Putamen (tissue), 1 donor: ENCODE results near the gene HOXA7.

Source experiments
- DNase-seq: peaks from one replicate; pipeline ENCODE4 v3.0.0-alpha.2; 2016; ENCODE audit warnings: low spot score

HOXA7 gene

DNA sequence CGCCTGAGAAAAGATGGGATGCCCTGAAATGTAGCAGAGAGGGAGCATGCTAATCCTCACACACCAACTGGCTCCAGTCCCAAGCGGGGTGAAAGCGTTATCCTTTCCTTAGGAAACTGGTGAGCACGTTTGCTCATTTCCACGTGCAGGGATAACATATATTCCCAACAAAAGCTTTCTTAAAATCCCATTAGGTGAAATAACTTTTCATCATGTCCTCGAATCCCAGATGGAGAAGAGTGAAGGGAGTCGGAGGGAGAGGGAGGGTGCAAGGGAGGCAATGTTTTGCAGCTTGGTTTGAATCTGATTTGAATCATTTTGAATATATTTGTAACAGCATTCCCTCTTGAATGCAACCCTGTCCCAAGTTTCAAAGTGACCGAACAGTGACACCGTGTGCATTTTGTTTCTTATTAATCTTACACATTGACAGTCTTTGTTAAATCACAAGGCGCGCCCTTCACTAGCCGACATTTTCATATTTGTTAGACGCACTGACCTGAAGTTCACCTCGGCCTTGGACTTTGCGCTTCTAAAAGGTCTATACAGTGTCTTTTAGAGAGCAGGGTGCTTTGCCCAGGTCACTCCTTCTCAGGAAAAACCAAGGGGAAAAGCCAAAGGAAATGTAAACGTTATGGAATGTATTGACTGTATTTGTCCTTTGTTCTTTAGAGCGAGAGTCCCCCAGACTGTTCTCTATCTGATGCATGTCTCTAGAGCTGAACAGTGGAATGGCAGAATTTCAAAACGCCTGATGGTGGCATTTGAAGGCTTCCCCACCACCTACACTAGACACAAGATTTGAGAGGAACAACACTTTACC, 22.9 kb downstream of the HOXA7 start:
- DNase-seq: no peak

DNA sequence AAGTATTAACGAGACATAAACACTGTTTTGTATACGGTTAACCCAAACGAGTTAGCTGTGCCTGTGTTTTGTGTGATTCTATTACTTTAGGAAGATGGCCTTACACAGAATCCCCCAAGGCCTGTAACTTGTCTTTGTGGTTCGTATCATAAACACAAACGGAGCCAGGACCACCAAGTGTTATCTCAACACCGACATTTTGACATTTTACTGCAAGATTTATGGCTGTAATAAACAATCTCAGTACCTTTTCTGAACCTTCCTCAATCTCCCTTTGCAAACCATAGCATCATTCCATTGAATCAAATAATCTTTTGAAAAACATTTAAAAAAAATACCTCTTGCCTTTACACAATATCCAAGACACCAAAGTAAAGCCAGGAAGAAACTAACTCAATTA, 23.5 kb downstream of the HOXA7 start:
- no peak for DNase-seq

GRCh38 chr7:27132214-27132613, 24.3 kb downstream of the HOXA7 start:
- DNase-seq: no peak

DNA sequence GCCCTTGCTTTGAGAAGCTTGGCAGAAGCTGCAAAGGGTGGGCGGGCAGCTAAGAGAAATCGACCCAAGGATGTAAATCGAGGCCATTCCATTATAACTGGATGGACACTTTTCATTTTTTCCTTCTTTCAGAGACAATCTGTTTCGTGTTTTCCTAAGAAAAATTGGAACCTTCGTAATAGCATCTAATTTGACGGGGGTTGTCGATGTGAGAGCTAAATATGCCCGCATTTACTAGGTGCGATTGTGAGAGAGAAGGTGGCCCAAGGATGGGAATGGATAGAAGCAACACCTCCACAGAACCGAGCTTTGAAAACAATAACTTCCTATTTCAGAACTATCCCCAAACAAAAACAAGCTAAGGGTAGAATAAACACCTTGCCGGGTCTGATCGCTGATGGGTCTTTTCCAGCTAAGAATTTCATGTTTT, 25.1 kb downstream of the HOXA7 start:
- no peak for DNase-seq

DNA sequence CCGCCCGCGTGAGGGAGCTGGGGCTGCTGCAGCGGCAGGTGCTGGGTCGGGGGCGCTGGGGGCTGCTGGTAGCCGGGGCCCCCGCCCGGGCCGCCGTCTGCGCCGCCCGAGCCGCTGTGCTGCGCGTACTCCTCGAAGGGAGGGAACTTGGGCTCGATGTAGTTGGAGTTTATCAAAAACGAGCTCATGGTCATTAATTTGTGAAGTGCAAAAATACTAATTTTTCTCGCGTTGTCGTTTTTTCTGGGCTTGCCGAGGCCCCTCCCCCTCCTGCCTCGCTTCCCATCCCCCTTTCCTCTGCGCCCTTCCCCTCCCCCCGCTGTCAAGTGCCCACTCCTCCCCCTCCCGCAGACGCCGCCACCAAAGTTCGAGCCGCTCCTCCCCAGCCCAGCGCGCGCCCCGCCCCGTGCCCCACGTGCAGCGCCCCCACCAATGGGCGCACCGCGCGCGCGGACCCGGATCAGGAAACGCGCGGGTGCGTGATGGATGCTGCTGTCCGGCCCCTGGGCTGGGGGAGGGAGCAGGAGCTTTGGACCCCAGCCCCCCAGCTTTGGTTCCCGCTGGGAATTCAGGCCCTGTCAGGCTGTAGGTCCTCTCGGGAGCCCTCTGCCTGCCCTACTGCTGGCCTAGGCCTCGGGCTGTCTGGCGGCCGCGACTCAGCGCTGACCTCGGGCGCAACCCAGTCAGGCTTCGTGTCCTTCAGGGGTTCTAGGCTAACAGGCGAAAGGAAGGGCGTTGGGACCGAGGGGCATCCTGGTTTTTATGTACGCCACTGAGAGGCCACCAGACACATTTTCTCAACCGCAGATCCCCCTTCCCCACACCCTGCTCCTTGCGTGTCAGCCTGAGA, 25.7 kb downstream of the HOXA7 start, which contains the start of gene HOXA4:
HOXA4 (minus strand) TSS at position 218 of the 850 bp plus-strand sequence; CDS start at position 194, 24 bp downstream.
- DNase-seq: no peak

- DNase-seq: no peak
Observed at GRCh38 chr7:27129729-27130539, 26.5 kb downstream of the HOXA7 start.

DNA sequence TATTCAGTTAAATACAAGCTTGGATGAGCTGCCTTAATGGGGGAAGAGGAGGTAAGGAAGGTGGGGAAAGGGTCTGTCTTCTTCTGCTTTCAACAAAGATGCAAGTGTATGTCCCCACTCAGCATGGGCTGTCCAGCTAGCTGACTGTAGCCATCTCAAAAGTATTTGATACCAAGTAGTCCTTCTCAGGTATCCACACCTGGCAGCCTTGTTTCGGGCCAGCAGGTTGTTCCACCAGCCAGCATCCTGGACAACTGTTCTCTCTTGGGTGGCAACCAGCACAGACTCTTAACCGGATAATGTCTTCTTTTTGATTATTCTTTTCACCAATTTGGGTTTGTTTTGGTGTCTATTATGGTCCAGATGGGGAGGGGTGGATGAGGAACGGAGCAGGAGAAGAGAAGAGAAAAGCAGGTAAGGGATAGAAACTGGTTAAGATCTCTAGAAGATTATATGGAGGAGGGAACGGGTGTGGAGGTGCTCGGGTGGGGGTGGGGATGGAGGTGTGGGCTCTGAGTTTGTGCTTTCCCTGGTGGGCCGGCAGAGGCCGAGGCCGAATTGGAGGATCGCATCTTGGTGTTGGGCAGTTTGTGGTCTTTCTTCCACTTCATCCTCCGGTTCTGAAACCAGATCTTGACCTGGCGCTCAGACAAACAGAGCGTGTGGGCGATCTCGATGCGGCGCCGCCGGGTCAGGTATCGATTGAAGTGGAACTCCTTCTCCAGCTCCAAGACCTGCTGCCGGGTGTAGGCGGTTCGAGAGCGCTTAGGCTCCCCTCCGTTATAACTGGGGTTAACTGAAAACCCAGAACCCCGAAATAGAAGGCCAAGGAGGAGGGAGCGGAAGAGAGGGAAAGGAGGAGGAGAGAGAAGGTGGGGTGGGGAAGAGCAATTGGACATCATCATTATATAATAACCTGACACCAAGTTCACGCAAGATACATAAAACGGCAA, 27.4 kb downstream of the HOXA7 start:
- no peak for DNase-seq

- DNase-seq: no peak
Observed at GRCh38 chr7:27128034-27128433, 28.4 kb downstream of the HOXA7 start.

- no peak for DNase-seq
Observed at GRCh38 chr7:27126596-27127327, 29.7 kb downstream of the HOXA7 start.

DNA sequence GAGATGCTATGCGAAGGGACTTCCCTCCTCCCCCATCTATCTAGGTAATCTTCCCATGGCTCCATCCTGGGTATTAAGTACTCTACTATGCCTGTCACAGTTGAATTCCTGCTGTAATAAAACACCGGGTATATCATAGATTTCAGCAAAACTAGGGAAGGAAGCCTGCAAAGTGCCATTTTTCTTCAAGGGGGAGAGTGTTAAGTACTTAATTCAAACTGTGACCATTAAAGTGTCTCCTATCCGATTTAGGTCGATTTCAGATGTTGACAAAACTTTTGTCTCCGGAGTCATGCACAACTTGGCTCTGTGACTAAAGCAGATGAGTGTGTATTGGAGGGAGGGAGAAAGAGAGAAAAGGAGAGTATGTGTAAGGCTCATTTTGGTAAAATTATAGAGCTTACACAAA, 30.5 kb downstream of the HOXA7 start:
- no peak for DNase-seq

GRCh38 chr7:27124902-27125689, 31.4 kb downstream of the HOXA7 start:
- DNase-seq: no peak

- DNase-seq: no peak
Observed at GRCh38 chr7:27124096-27124901, 32.2 kb downstream of the HOXA7 start.

DNA sequence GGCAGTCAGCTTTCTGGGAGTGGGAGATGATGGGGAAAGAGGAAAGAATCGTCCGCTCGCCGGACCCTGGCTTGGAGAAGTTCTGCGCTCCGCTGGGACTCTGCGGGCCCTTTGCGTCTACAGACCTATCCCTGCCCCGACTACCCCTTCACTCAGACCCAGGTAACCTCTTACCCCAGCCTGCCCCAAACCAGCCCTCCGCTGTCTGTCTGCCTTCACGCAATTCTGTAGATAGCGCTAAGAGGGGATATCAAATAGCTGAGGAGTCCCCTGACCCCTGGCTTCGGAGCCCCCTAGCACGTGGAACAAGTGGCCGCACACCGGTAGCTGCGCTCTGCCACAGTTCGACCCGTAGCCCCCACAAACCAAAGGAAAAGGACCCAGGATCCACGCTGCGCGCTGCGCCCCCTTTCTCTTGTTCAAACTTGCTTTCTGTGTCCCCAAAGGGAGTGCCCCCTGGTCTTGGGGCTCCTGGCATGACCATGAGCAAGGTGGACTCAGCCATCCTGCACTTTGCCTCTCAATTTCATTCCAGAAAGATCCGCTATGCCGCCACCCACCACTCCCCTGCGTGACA, 32.9 kb downstream of the HOXA7 start:
- no peak for DNase-seq

DNA sequence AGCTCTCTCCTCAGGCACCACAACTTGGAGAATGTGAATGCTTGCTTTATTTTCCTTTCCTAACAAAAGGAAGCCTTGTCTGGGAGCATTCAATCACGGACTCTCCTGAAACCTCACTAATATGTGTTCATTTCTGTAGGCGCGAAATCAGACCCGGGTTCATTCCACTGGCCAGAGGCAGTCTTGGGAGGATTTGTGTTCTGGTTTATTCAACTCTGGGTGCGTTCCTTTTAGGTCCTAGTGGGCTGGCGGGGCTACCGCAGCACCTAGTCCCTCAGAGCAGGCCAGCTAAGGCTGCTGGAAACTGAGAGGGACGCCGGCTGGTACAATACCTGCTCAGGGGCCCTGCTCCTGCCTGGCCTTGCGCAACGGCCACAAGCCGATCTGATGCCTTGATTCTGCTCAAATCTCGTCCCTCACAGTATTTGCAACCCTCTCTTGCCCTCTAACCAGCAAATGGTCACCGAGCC, 33.4 kb downstream of the HOXA7 start:
- no peak for DNase-seq

DNA sequence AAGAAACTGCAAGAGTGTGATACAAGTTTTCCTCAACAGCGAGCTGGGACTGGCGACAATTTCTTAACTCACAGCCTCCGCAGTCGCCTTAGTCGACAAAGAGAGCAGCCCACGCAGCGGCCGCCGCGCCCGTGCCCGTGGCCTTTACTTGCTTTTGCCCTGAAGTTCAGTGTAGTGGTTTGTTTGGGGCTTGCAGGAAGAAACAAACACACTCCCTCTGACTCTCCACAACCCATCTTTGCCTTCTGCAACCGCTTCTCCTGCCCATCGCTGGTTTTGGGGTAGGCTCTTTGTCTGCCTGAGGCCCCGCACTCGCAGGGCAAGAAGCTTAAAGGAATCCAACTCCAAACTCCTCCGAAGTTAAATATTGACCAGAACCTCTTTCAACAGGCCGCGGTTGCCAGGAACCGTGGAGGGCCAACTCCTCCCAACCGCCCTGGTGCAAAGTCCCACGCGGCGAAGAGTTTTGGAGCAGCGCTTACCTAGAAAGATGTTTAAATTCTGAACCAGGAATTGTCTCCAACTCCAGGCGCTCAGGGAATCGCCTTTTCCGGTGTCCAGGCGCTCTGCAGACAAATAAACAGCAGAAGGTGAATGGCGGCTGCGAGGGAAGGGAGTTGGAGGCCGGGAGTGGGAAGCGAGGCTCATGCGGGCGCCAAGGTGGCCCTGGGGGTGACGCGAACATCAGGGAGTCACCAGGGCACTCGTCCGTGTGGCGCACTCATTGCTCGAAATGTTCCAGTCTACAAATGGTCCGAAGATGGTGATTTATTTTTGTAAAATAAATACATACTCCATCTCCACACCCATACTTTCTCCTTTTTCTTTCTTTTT, 34.2 kb downstream of the HOXA7 start:
- no peak for DNase-seq

GRCh38 chr7:27121684-27122076, 34.8 kb downstream of the HOXA7 start:
- DNase-seq: no peak

GRCh38 chr7:27119412-27119911, 37.0 kb downstream of the HOXA7 start:
- DNase-seq: no peak
